NCI-H2171 treated with DMSO at 0.1 percent for 48 hours (cell line): Measurements from ENCODE around the gene S100PBP.
"Not testable (repeated sequence)": the region's sequence is repeated elsewhere in the genome, so short reads cannot be mapped to it uniquely, and the experiment has no call there.

Experiments used
- DNase-seq: peaks from one replicate; lab custom pipeline; 2025; lab: John Stamatoyannopoulos, UW

Gene S100PBP

DNA sequence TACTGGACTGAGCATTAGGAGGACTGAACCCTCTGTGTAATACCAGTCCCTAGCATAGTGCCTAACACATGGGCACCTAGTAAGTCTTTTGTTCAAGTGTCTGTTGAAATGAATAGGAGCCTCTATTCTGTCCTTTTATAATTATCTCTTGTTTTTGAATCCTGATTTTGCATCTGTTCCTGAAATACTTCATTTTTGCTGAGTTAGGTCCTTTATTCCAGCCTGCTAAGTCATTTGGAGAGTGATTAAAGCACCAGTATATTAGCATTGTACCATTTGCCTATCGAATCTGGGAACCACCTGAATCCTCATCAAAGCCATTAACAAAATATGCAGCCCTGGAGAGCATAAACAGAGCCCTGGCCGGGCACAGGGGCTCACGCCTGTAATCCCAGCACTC, 32.6 kb upstream of the S100PBP start:
- DNase-seq, result no peak

DNA sequence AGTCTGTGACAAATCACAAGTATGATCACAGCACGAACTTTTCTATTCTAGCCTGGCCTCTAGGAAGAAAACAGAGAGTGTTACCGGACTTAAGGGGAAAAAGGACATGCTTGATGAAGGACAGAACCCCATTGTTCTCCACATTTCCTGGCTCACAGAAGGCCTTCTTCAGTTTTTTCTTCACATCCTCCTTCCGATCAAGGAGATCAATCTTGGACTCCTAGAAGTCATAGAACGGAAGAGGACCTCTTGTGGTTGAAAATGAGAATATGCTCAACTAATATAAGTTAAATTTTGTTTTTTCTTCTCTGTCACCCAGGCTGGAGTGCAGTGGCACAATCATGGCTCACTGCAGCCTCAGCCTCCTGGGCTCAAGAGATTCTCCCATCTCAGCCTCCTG, 30.6 kb upstream of the S100PBP start:
- peak; percentile 40 for DNase-seq

DNA sequence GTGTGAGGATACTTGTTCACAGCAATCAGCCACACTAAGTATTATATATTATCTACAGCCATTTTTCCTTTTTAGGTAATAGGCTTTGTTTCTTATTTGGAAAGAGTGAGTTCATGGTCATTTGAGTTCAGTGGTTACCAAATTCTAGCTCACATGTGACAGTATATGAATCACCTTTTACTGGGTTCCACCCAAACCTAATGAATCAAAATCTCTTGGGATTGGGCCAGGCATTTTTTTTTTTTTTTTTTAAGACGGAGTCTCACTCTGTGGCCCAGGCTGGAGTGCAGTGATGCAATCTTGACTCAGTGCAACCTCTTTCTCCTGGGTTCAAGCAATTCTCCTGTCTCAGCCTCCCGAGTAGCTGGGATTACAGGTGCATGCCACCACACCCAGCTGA, 28.1 kb upstream of the S100PBP start:
- DNase-seq, result not testable (repeated sequence)

GRCh38 chr1:32791881-32792280, 25.6 kb upstream of the S100PBP start:
- no peak for DNase-seq

GRCh38 chr1:32795763-32796162, 21.7 kb upstream of the S100PBP start:
- not testable (repeated sequence) for DNase-seq

DNA sequence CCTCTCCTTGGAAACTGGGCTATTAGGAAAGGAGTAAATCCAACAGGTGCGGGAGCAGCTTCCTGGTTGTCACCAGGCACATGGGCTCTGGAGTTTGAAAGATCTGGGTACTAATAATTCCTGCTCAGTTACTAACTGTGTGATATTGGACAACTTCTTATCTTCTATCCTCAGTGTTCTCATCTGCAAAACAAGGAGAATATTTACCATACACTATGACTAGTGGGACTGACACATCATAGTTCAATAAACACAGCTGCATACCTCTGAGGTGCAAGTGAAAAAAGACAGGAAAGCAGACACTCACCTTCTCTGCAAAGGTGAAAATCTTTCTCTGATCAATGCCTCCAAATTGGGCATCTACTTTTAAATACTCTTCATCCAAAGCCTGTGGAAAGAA, 20.0 kb upstream of the S100PBP start:
- DNase-seq, result no peak

DNA sequence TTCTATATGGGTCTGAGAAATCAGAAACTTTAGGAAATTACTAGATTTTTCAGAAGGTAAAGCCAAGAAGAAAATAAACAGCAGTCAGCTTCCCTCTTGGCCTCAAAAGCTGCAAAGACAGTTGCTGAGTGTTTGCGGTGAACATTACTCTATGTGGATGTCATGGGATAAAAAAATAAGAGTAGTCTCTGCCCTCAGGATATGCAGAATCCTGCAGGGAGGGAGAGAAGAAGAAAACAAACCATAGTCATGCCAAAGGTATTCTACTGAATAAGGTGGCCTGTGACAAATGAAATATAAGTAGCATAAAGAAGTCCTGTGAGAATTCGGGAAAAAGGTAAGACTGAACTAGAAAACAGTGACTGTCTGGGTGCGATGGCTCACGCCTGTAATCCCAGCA, 19.3 kb upstream of the S100PBP start:
- DNase-seq, result no peak

- no peak for DNase-seq
Measured at GRCh38 chr1:32798679-32799416, 18.6 kb upstream of the S100PBP start.

GRCh38 chr1:32801096-32801715, 16.2 kb upstream of the S100PBP start:
- DNase-seq, result no peak

DNA sequence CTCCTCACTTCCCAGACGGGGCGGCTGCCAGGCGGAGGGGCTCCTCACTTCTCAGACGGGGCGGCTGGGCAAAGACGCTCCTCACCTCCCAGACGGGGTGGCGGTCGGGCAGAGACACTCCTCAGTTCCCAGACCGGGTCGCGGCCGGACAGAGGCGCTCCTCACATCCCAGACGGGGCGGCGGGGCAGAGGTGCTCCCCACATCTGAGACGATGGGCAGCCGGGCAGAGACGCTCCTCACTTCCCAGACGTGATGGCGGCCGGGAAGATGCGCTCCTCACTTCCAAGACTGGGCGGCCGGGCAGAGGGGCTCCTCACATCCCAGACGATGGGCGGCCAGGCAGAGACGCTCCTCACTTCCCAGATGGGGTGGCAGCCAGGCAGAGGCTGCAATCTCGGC, 13.0 kb upstream of the S100PBP start:
- not testable (repeated sequence) for DNase-seq

- no peak for DNase-seq
Measured at GRCh38 chr1:32806290-32806689, 11.2 kb upstream of the S100PBP start.

- no peak for DNase-seq
Measured at GRCh38 chr1:32806910-32807523, 10.4 kb upstream of the S100PBP start.

- DNase-seq, result no peak
Measured at GRCh38 chr1:32808580-32808979, 8.9 kb upstream of the S100PBP start.

GRCh38 chr1:32810358-32810757, 7.1 kb upstream of the S100PBP start:
- no peak for DNase-seq

DNA sequence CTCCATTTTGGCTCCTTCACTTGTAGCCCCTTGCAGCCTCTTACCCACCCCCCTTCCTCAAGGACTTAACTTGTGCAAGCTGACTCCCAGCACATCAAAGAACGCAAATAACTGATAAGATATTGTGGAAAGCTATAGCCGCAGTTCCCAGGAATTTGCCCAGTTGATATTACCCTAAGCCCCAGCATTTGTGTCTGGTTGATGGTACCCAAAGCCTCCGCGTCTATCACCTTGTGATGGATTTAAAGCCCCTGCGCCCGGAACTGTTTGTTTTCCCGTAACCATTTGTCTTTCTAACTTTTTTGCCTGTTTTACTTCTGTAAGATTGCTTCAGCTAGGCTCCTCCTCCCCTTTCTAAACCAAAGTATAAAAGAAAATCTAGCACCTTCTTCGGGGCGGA, 6.2 kb upstream of the S100PBP start:
- DNase-seq, result no peak

DNA sequence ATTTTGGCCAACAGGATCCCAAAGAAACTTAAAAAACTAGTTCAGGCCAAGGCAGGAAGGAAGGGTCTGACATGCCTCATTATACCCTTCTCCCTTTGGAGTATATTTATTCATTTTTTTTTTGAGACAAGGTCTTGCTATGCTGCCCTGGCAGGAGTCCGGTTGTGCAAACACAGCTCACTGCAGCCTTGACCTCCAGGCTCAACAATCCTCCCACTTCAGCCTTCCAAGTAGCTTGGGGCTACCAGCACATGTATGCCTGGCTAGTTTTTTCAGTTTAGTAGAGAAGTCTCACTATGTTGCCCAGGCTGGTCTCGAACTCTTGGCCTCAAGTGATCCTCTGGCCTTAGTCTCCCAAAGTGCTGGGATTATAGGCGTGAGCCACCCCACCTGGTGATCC, 5.5 kb upstream of the S100PBP start:
- no peak for DNase-seq

- no peak for DNase-seq
Measured at GRCh38 chr1:32813941-32814739, 3.3 kb upstream of the S100PBP start.

GRCh38 chr1:32816676-32817158, 736 bp upstream of the S100PBP start:
- peak; percentile 31 for DNase-seq

DNA sequence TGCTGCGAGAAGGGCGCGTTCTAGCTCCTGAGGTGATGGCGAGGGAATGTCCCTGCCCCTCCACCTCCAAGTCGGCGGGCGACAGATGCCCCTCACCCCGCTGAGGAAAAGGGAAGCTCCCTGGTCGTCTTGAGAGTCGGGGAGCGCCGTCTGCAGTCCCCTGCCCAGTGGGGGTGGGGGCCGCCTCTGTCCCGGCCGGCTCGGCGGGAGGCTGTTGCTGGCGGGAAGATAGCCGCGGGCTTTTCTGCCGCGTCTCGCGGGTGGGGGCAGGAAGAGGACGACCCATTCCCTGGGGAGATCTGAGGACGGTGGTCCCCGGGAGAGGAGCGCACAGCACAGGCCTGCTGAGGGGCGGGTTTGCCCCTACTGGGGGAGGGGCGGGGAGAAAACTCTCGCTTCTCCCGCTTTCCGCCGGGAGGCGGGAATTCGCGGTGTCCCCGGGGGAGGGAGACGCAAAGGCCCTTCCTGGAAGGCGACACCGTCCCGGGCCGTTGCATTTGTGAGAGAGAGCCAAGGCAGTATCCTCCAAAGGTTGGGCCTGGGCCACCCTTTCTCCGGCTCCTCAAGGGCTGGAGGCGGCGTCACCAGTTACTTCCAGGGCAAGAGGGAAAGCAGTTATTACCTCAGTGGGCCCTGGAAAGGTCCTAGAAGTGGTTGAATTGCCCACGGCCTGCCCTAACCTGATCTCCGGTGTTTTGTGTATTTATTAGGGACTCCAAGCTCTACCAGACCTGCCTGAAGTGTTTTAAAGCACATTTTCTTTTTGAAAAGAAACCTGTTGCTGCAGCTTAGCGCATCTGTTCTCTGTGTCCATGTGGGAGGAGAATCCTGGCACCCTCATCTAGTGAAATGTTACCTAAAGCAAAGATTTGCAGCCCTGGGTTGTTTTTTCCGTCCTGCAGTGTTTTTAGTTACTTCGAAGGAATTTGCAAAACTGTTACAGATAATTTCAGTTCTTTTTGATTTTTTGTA, 648 bp downstream of the S100PBP start:
- DNase-seq, result peak; percentile 85

- no peak for DNase-seq
Measured at GRCh38 chr1:32818804-32819541, 1.5 kb downstream of the S100PBP start.

GRCh38 chr1:32825181-32825580, 7.7 kb downstream of the S100PBP start:
- no peak for DNase-seq
